ENCODE measurements around the gene PTPN1.

PTPN1 gene

GRCh38 chr20:50629670-50630045 is 119.5 kb downstream of the PTPN1 start:
- DNase-seq (ENCODE audit: low spot score) = no peak
- in situ Hi-C loops (cut with MboI; ENCODE audit: low pct_unique_long_range_greater_than_20kb, low sequenced_read_pairs, unreplicated experiment) = no loop called here
- TF ChIP-seq, protein P1, sequence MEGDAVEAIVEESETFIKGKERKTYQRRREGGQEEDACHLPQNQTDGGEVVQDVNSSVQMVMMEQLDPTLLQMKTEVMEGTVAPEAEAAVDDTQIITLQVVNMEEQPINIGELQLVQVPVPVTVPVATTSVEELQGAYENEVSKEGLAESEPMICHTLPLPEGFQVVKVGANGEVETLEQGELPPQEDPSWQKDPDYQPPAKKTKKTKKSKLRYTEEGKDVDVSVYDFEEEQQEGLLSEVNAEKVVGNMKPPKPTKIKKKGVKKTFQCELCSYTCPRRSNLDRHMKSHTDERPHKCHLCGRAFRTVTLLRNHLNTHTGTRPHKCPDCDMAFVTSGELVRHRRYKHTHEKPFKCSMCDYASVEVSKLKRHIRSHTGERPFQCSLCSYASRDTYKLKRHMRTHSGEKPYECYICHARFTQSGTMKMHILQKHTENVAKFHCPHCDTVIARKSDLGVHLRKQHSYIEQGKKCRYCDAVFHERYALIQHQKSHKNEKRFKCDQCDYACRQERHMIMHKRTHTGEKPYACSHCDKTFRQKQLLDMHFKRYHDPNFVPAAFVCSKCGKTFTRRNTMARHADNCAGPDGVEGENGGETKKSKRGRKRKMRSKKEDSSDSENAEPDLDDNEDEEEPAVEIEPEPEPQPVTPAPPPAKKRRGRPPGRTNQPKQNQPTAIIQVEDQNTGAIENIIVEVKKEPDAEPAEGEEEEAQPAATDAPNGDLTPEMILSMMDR (IDR thresholded peaks at IDR 0.05; ENCODE audit: extremely low read depth, insufficient read depth, missing control alignments) = no peak

DNA sequence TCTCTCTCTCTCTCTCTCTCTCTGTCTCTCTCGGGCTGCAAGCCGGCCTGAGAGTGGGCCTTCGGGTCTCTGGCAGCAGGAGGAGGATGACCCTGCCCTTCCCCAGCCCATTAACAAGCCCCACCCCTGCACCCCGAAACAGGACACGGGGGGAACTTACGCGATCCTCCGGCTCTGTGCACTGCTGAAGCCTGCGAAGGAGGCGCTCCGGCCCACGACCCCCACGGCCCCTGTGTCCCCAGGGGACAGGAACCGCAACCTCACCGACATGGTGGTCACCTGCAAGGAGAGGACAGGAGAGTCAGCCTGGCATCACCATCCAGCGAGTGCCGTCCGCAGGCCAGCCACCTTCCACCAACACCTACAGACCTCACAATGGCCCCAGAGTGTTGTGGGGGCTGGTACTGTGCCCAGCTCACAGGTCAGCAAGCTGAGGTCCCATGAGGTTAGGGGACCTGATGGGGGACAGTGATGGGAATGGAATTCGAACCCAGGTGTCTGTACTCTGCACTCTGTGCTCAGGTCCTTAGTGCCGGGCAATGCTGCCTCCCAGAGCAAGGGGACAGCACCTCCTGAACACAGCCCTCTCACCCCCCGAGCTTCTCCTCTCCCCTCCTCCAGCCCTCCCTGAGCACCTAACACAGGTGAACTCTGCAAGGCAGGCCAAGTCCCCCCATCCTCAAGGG is 120.5 kb downstream of the PTPN1 start:
- in situ Hi-C loops (cut with MboI; ENCODE audit: low pct_unique_long_range_greater_than_20kb, low sequenced_read_pairs, unreplicated experiment) = no loop called here
- DNase-seq (ENCODE audit: low spot score) = no peak
- TF ChIP-seq, protein P1 (IDR thresholded peaks at IDR 0.05; ENCODE audit: extremely low read depth, insufficient read depth, missing control alignments) = no peak

DNA sequence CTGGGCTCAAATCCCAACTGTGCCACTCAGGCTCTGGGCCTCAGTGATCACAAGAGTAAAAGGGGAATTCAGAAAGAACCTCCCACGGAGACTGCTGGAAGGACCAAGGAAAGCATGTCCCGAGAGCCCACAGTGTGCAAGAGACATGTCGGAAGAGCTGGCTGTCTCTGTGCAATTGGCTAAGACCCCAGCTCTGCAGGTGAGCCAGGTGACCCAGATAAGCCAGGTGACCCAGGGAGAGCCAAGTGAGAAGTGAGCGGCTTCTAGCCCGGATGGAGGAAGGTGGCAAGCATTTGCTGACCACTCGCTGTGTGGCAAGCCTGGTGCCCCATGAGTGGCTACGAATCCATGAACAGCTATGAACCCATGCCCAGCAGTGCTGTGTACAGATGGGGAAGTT is 122.1 kb downstream of the PTPN1 start:
- TF ChIP-seq, protein P1 (IDR thresholded peaks at IDR 0.05; ENCODE audit: extremely low read depth, insufficient read depth, missing control alignments) = no peak
- in situ Hi-C loops (cut with MboI; ENCODE audit: low pct_unique_long_range_greater_than_20kb, low sequenced_read_pairs, unreplicated experiment) = no loop called here
- no peak for DNase-seq (ENCODE audit: low spot score)

DNA sequence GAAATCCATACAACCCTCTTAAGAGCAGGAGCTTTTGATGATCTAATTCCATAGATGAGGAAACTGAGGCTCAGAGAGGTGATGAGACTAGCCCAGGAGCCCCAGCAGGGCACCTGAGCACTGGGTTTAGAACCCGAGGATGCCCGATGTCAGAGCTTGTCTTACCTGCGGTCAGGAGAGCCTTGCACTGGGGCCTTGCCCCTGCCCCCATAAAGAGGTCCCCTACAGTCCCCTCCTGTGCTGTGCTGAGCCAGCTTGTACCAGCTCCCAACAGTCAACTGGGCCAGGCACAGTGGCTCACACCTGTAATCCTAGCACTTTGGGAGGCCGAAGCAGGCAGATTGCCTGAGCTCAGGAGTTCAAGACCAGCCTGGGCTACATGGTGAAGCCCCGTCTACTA is 122.5 kb downstream of the PTPN1 start:
- in situ Hi-C loops (cut with MboI; ENCODE audit: low pct_unique_long_range_greater_than_20kb, low sequenced_read_pairs, unreplicated experiment) = no loop called here
- DNase-seq (ENCODE audit: low spot score) = no peak

GRCh38 chr20:50633361-50633760 is 123.2 kb downstream of the PTPN1 start:
- TF ChIP-seq, protein P1 (IDR thresholded peaks at IDR 0.05; ENCODE audit: extremely low read depth, insufficient read depth, missing control alignments) = no peak
- no peak for DNase-seq (ENCODE audit: low spot score)
- in situ Hi-C loops (cut with MboI; ENCODE audit: low pct_unique_long_range_greater_than_20kb, low sequenced_read_pairs, unreplicated experiment) = no loop called here

More for the DNA sequence above, 122.5 kb downstream of the PTPN1 start:
- TF ChIP-seq, protein P1 (IDR thresholded peaks at IDR 0.05; ENCODE audit: extremely low read depth, insufficient read depth, missing control alignments) = no peak

GRCh38 chr20:50634191-50634590 is 124.0 kb downstream of the PTPN1 start:
- TF ChIP-seq, protein P1 (IDR thresholded peaks at IDR 0.05; ENCODE audit: extremely low read depth, insufficient read depth, missing control alignments) = no peak
- DNase-seq (ENCODE audit: low spot score) = no peak
- in situ Hi-C loops (cut with MboI; ENCODE audit: low pct_unique_long_range_greater_than_20kb, low sequenced_read_pairs, unreplicated experiment) = no loop called here
